GM12878 (cell line): ENCODE measurements around the gene TEPSIN.

Source experiments
- CTCF ChIP-seq, 3 experiments: IDR thresholded peaks in 2 of 3; conservative IDR thresholded peaks in 1 of 3; 2 replicates each; pipeline ENCODE4 v1.5.1; 2011; ENCODE audit warnings: low read depth in 3 of 3, low read length in 3 of 3, mild to moderate bottlenecking in 3 of 3, control low read depth in 2 of 3, moderate library complexity in 2 of 3, inconsistent platforms in 1 of 3, mixed read lengths in 1 of 3; ENCODE audit not compliant: control insufficient read depth in 2 of 3, insufficient read depth in 1 of 3; ENCODE audit errors: extremely low read depth in 1 of 3
- POLR2A ChIP-seq: IDR thresholded peaks from 2 replicates; pipeline ENCODE4 v1.6.1; 2011; ENCODE audit warnings: low read depth, mild to moderate bottlenecking, low read length

- TF ChIP-seq POLR2A (peak; percentile 15; the same call in 1 of the 2 replicates), CTCF (IDR thresholded peaks at IDR 0.05 in 2 of 3, conservative IDR thresholded peaks at IDR 0.05 in 1 of 3; ENCODE audit: control insufficient read depth in 2 of 3, extremely low read depth in 1 of 3, insufficient read depth in 1 of 3, low read depth in 3 of 3, low read length in 3 of 3) (no peak)
These were observed 6.9 kb upstream of the TEPSIN start for GRCh38 chr17:81245665-81246342.
